ENCODE measurements around the gene C1QTNF4. TPM values are rescaled to one million over a fixed set of nuclear protein-coding genes. Genes with fewer than 3 reads are reported as not detected.

C1QTNF4 gene
- total RNA-seq, 4 donors from 2014 or later, result 0.35 to 0.57 (median 0.41) TPM; not detected in 1

GRCh38 chr11:47577460-47578041 is 16.7 kb downstream of the C1QTNF4 start:
- intact Hi-C loops (cut with DNase I), result no loop called here
- TF ChIP-seq POLR2A (IDR thresholded peaks at IDR 0.05), result no peak
- no peak for TF ChIP-seq CTCF (IDR thresholded peaks at IDR 0.05)
- 70% methylated on average over 9 to 11 of the region's 13 CpGs for WGBS, 2 donors
- H3K36me3 ChIP-seq, result peaks cover 23 to 75% (median 24%) of the 10 kb centered on the region in 3 donors
- no peaks in the 10 kb centered on the region for H3K9me3 ChIP-seq
- no peak for DNase-seq
- H3K4me3 ChIP-seq, result peak overlapping the region in 3 of 4 donors; percentile 88 to 97 (median 97)
- no peaks in the 10 kb centered on the region for H3K27me3 ChIP-seq
- H3K4me1 ChIP-seq, result peaks cover 11 to 48% (median 23%) of the 10 kb centered on the region in 3 donors
- H3K27ac ChIP-seq, result no peak overlapping the region

GRCh38 chr11:47573321-47573720 is 20.9 kb downstream of the C1QTNF4 start:
- peaks cover 9 to 43% (median 15%) of the 10 kb centered on the region in 3 donors for H3K4me1 ChIP-seq
- no peak overlapping the region for H3K27ac ChIP-seq
- no peak overlapping the region for H3K4me3 ChIP-seq
- H3K36me3 ChIP-seq, result peaks cover 8 to 93% (median 15%) of the 10 kb centered on the region in 3 donors
- WGBS, 2 donors, result 57 to 67% methylated on average over 7 to 10 of the region's 11 CpGs
- H3K9me3 ChIP-seq, result no peaks in the 10 kb centered on the region
- H3K27me3 ChIP-seq, result no peaks in the 10 kb centered on the region
- no peak for DNase-seq
- intact Hi-C loops (cut with DNase I), result no loop called here
- no peak for TF ChIP-seq POLR2A (IDR thresholded peaks at IDR 0.05)
- TF ChIP-seq CTCF (IDR thresholded peaks at IDR 0.05), result no peak

GRCh38 chr11:47572715-47573255 is 21.4 kb downstream of the C1QTNF4 start:
- TF ChIP-seq POLR2A (IDR thresholded peaks at IDR 0.05), result no peak
- no peak for TF ChIP-seq CTCF (IDR thresholded peaks at IDR 0.05)
- Histone ChIP-seq H3K9me3 (no peaks in the 10 kb centered on the region), H3K4me1 (peaks cover 4 to 38% (median 10%) of the 10 kb centered on the region in 3 donors), H3K27ac (no peak overlapping the region), H3K27me3 (no peaks in the 10 kb centered on the region), H3K36me3 (peaks cover 8 to 97% (median 15%) of the 10 kb centered on the region in 3 donors), H3K4me3 (no peak overlapping the region)
- no peak for DNase-seq
- 35 to 50% methylated on average over 3 of the region's 8 CpGs for WGBS, 2 donors
- intact Hi-C loops (cut with DNase I), result no loop called here

GRCh38 chr11:47571895-47572294 is 22.3 kb downstream of the C1QTNF4 start:
- no peak for DNase-seq
- no peaks in the 10 kb centered on the region for H3K27me3 ChIP-seq
- 50 to 86% methylated on average over 1 of the region's 1 CpG for WGBS, 2 donors
- intact Hi-C loops (cut with DNase I), result no loop called here
- no peak overlapping the region for H3K4me3 ChIP-seq
- peaks cover 8 to 89% (median 15%) of the 10 kb centered on the region in 3 donors for H3K36me3 ChIP-seq
- H3K9me3 ChIP-seq, result no peaks in the 10 kb centered on the region
- H3K27ac ChIP-seq, result no peak overlapping the region
- TF ChIP-seq CTCF (IDR thresholded peaks at IDR 0.05), result no peak
- H3K4me1 ChIP-seq, result peaks cover 0 to 32% (median 1%) of the 10 kb centered on the region in 3 donors

GRCh38 chr11:47571357-47571729 is 22.9 kb downstream of the C1QTNF4 start:
- DNase-seq, result no peak
- 61 to 68% methylated on average over 4 of the region's 4 CpGs for WGBS, 2 donors
- intact Hi-C loops (cut with DNase I), result no loop called here
- Histone ChIP-seq H3K27ac (no peak overlapping the region), H3K4me3 (no peak overlapping the region), H3K9me3 (no peaks in the 10 kb centered on the region), H3K36me3 (peaks cover 8 to 84% (median 15%) of the 10 kb centered on the region in 3 donors), H3K4me1 (peaks cover 0 to 33% (median 0%) of the 10 kb centered on the region in 3 donors), H3K27me3 (no peaks in the 10 kb centered on the region)
- TF ChIP-seq CTCF (IDR thresholded peaks at IDR 0.05), result no peak
- TF ChIP-seq POLR2A (IDR thresholded peaks at IDR 0.05), result no peak
